H1 (cell line): ENCODE results near the gene DISC1. TPM values are rescaled to one million over a fixed set of nuclear protein-coding genes. Genes with fewer than 3 reads are reported as not detected.

ENCODE experiments used
- CTCF ChIA-PET: fragments of 300-600 bp; sonication (Branson Sonifier 250); formaldehyde crosslinking; loops from one replicate; lab custom pipeline; 2021; ENCODE audit not compliant: partially characterized antibody; lab: Charles Lee
- POLR2A ChIA-PET: fragments of 300-600 bp; sonication (Branson Sonifier 250); formaldehyde crosslinking; loops from one replicate; lab custom pipeline; 2021; ENCODE audit warnings: inconsistent platforms; ENCODE audit not compliant: partially characterized antibody; lab: Charles Lee
- DNase-seq, 2 experiments: peaks; one replicate each; pipeline versions ENCODE4 v3.0.0 to v3.0.0-alpha.2; 2010 to 2022; ENCODE audit warnings: low spot score in 2 of 2, low read depth in 1 of 2, mixed read lengths in 1 of 2
- FAIRE-seq: peaks from 2 replicates; lab custom pipeline; 2011; peaks lifted over from hg19 to GRCh38; lab: Jason Lieb, UNC
- H2AFZ ChIP-seq: 2 replicates; pipeline ENCODE4 v1.8.1; 2012; ENCODE audit warnings: low read length, inconsistent platforms
- H2AK5ac ChIP-seq: 2 replicates; pipeline ENCODE4 v1.6.1; 2013; ENCODE audit warnings: low read depth, low read length
- H2BK120ac ChIP-seq: replicated peaks from 2 replicates; pipeline ENCODE3; 2013; ENCODE audit warnings: low read depth, low read length, inconsistent platforms
- H2BK12ac ChIP-seq: 2 replicates; pipeline ENCODE4 v1.6.1; 2013; ENCODE audit warnings: low read depth, low read length
- H2BK15ac ChIP-seq: 2 replicates; pipeline ENCODE4 v1.6.1; 2013; ENCODE audit warnings: low read length
- H2BK20ac ChIP-seq: 2 replicates; pipeline ENCODE4 v1.6.1; 2013; ENCODE audit warnings: low read length
- H2BK5ac ChIP-seq: 2 replicates; pipeline ENCODE4 v1.6.1; 2013; ENCODE audit warnings: low read depth, low read length
- H3K14ac ChIP-seq: 2 replicates; pipeline ENCODE4 v1.6.1; 2013; ENCODE audit warnings: inconsistent platforms; ENCODE audit not compliant: insufficient read length
- H3K18ac ChIP-seq: 2 replicates; pipeline ENCODE4 v1.6.1; 2013; ENCODE audit warnings: low read length; ENCODE audit errors: extremely low read depth
- H3K23ac ChIP-seq: 2 replicates; pipeline ENCODE4 v1.6.1; 2013; ENCODE audit warnings: inconsistent platforms; ENCODE audit not compliant: insufficient read length
- H3K23me2 ChIP-seq: 2 replicates; pipeline ENCODE4 v1.6.1; 2013; ENCODE audit warnings: low read depth, low read length
- H3K27ac ChIP-seq: 2 replicates; pipeline ENCODE4 v1.6.1; 2011; ENCODE audit warnings: low read depth, low read length, inconsistent platforms
- H3K27me3 ChIP-seq, 4 experiments: replicated peaks in 1 of 4; 1 replicate in 1 of 4; 2 replicates in 3 of 4; pipeline versions ENCODE4 v1.6.1 to v1.8.1; 2011 to 2013; ENCODE audit warnings: low read length in 3 of 4, mild to moderate bottlenecking in 3 of 4, inconsistent platforms in 2 of 4, mixed read lengths in 2 of 4, moderate library complexity in 1 of 4; ENCODE audit not compliant: control insufficient read depth in 3 of 4, insufficient read depth in 3 of 4; ENCODE audit errors: extremely low read depth in 1 of 4
- H3K36me3 ChIP-seq, 4 experiments: 2 replicates each; pipeline versions ENCODE4 v1.6.1 to v1.8.1; 2011 to 2013; ENCODE audit warnings: mild to moderate bottlenecking in 4 of 4, low read length in 3 of 4, moderate library complexity in 2 of 4, control low read depth in 1 of 4, inconsistent platforms in 1 of 4; ENCODE audit not compliant: insufficient read depth in 4 of 4, control insufficient read depth in 2 of 4
- H3K4ac ChIP-seq: replicated peaks from 2 replicates; pipeline ENCODE3; 2013; ENCODE audit warnings: low read length, low read depth, mixed read lengths, inconsistent platforms; ENCODE audit not compliant: insufficient read length
- H3K4me1 ChIP-seq, 4 experiments: replicated peaks in 1 of 4; 1 replicate in 1 of 4; 2 replicates in 3 of 4; pipeline versions ENCODE4 v1.6.1 to v1.8.1; 2011 to 2013; ENCODE audit warnings: low read length in 3 of 4, inconsistent platforms in 2 of 4, mixed read lengths in 1 of 4; ENCODE audit not compliant: insufficient read depth in 4 of 4, control insufficient read depth in 3 of 4
- H3K4me2 ChIP-seq, 2 experiments: 2 replicates each; pipeline versions ENCODE4 v1.6.1 to v1.8.1; 2011 to 2013; ENCODE audit warnings: low read depth in 2 of 2, low read length in 2 of 2, control low read depth in 1 of 2, inconsistent platforms in 1 of 2, mild to moderate bottlenecking in 1 of 2; ENCODE audit not compliant: insufficient read depth in 1 of 2
- H3K4me3 ChIP-seq, 4 experiments: fragments of 200-600, 300-600 bp in 1 of 4; sonication (generic), shearing (Covaris generic), sonication (Bioruptor Twin) in 1 of 4; 2 replicates each; pipeline versions ENCODE4 v1.5.1 to v1.8.1; 2011 to 2016; ENCODE audit warnings: low read length in 4 of 4, low read depth in 3 of 4, control low read depth in 2 of 4, inconsistent platforms in 2 of 4, mild to moderate bottlenecking in 2 of 4, mixed read lengths in 1 of 4, moderate library complexity in 1 of 4; ENCODE audit not compliant: insufficient read depth in 2 of 4; ENCODE audit errors: extremely low read depth in 1 of 4
- H3K56ac ChIP-seq: replicated peaks from 2 replicates; pipeline ENCODE3; 2013; ENCODE audit warnings: low read depth, mild to moderate bottlenecking, mixed read lengths, low read length, inconsistent platforms; ENCODE audit not compliant: insufficient read length
- H3K79me1 ChIP-seq: 2 replicates; pipeline ENCODE4 v1.6.1; 2013; ENCODE audit warnings: low read depth, low read length, control low read depth
- H3K79me2 ChIP-seq, 2 experiments: 2 replicates each; pipeline versions ENCODE4 v1.6.1 to v1.8.1; 2012 to 2013; ENCODE audit warnings: low read length in 2 of 2, mild to moderate bottlenecking in 2 of 2, inconsistent platforms in 1 of 2; ENCODE audit not compliant: insufficient read depth in 2 of 2, control insufficient read depth in 1 of 2
- H3K9ac ChIP-seq, 4 experiments: replicated peaks in 1 of 4; 1 replicate in 1 of 4; 2 replicates in 3 of 4; pipeline versions ENCODE4 v1.6.1 to v1.8.1; 2011 to 2013; ENCODE audit warnings: low read depth in 3 of 4, low read length in 3 of 4, control low read depth in 2 of 4, mild to moderate bottlenecking in 2 of 4, moderate library complexity in 2 of 4, inconsistent platforms in 1 of 4; ENCODE audit errors: extremely low read depth in 1 of 4
- H3K9me3 ChIP-seq, 2 experiments: 2 replicates each; pipeline versions ENCODE4 v1.6.1 to v1.8.1; 2012 to 2013; ENCODE audit warnings: mild to moderate bottlenecking in 2 of 2, moderate library complexity in 2 of 2, control low read depth in 1 of 2, inconsistent platforms in 1 of 2, low read depth in 1 of 2, low read length in 1 of 2, mixed read lengths in 1 of 2; ENCODE audit not compliant: insufficient read depth in 2 of 2
- H4K20me1 ChIP-seq, 2 experiments: replicated peaks in 1 of 2; 2 replicates each; pipeline versions ENCODE3 to v1.8.1; 2011 to 2013; ENCODE audit warnings: inconsistent platforms in 2 of 2, low read length in 2 of 2, mild to moderate bottlenecking in 1 of 2; ENCODE audit not compliant: insufficient read depth in 2 of 2, control insufficient read depth in 1 of 2
- H4K5ac ChIP-seq: 2 replicates; pipeline ENCODE4 v1.6.1; 2013; ENCODE audit warnings: low read length, low read depth, mixed read lengths, inconsistent platforms; ENCODE audit not compliant: insufficient read length
- H4K8ac ChIP-seq: 2 replicates; pipeline ENCODE4 v1.8.0; 2013; ENCODE audit warnings: mild to moderate bottlenecking, moderate library complexity, low read length, inconsistent platforms; ENCODE audit not compliant: insufficient read depth; ENCODE audit errors: extremely low read depth
- H4K91ac ChIP-seq: replicated peaks from 2 replicates; pipeline ENCODE3; 2013; ENCODE audit warnings: low read length, mixed read lengths, inconsistent platforms; ENCODE audit not compliant: insufficient read length
- ATF3 ChIP-seq: IDR thresholded peaks from 2 replicates; pipeline ENCODE4 v1.6.1; 2011; ENCODE audit warnings: low read depth, mild to moderate bottlenecking, low read length; ENCODE audit not compliant: insufficient read depth
- BCL11A ChIP-seq, 2 experiments: IDR thresholded peaks; one replicate each; pipeline ENCODE4 v1.6.1; 2011; ENCODE audit warnings: low read depth in 2 of 2, low read length in 2 of 2, mild to moderate bottlenecking in 2 of 2
- CTBP2 ChIP-seq: IDR thresholded peaks from 2 replicates; pipeline ENCODE4 v1.7.0; 2011; ENCODE audit warnings: borderline replicate concordance, mild to moderate bottlenecking, moderate library complexity, mixed read lengths, low read length; ENCODE audit not compliant: insufficient read depth, insufficient read length
- GABPA ChIP-seq: IDR thresholded peaks from 2 replicates; pipeline ENCODE4 v1.6.1; 2011; ENCODE audit warnings: mild to moderate bottlenecking, low read length, moderate library complexity, borderline replicate concordance; ENCODE audit not compliant: insufficient read depth
- SIN3A ChIP-seq, 2 experiments: IDR thresholded peaks in 1 of 2; conservative IDR thresholded peaks in 1 of 2; 2 replicates each; pipeline ENCODE4 v1.6.1; 2011 to 2012; ENCODE audit warnings: low read length in 2 of 2, improper control_type of control experiment in 1 of 2, low read depth in 1 of 2, mild to moderate bottlenecking in 1 of 2
- SUZ12 ChIP-seq: fragments of 200-600 bp; sonication (generic); IDR thresholded peaks from 2 replicates; pipeline ENCODE4 v1.6.1; 2012; ENCODE audit warnings: mild to moderate bottlenecking, inconsistent platforms, low read length, moderate library complexity, mixed read lengths
- TCF12 ChIP-seq: IDR thresholded peaks from 2 replicates; pipeline ENCODE4 v1.6.1; 2011; ENCODE audit warnings: low read depth, mild to moderate bottlenecking, low read length
- USF2 ChIP-seq: IDR thresholded peaks from 2 replicates; pipeline ENCODE4 v1.6.1; 2011; ENCODE audit warnings: low read length, improper control_type of control experiment
- whole genome bisulfite sequencing, 2 experiments: shearing (Covaris generic) in 1 of 2; methylation state at CpG; one replicate each; pipeline versions ENCODE4 v1.1.6 to v1.1.7; 2013 to 2015; ENCODE audit warnings: low lambda C conversion rate in 2 of 2, mixed read lengths in 2 of 2, inconsistent platforms in 1 of 2, low coverage in 1 of 2, missing lambda C conversion rate in 1 of 2; ENCODE audit not compliant: insufficient replicate concordance in 2 of 2, insufficient coverage in 1 of 2, insufficient read length in 1 of 2; ENCODE audit errors: extremely low coverage in 1 of 2, missing lambda C conversion rate in 1 of 2; 5-methylcytosine and 5-hydroxymethylcytosine counted together
- polyA plus RNA-seq, 7 experiments: library from polyadenylated mRNA; depleted of rRNA in 3 of 7; stranded (reverse) in 5 of 7; unstranded in 2 of 7; fragments of >200 nt in 5 of 7; fragments of 200-250 nt in 2 of 7; gene quantifications; 1 replicate in 5 of 7; 2 replicates in 1 of 7; 4 replicates in 1 of 7; pipeline versions ENCODE4 v1.2.1 to v1.2.3, GENCODE V29; 2011 to 2013; ENCODE audit warnings: missing spikeins in 2 of 7, mixed read lengths in 2 of 7
- total RNA-seq: library from RNA; stranded (reverse); fragmentation: NEBNext Ultra II Directional; extraction: Animal tissue kit (Norgen Biotek cat#: 25700); gene quantifications from 2 replicates; pipeline ENCODE4 v1.2.1, GENCODE V29; 2021

DISC1 gene
- total and polyA plus RNA-seq, 2 of the 8 experiments (the other 6 are each of a cell fraction or from before 2014, with no cell fraction given), result 1.1 to 3.5 TPM

GRCh38 chr1:231939118-231939517 lies 312.5 kb downstream of the DISC1 start:
- no peak overlapping the region for H4K5ac ChIP-seq
- H3K79me2 ChIP-seq, result no peaks in the 10 kb centered on the region
- no peak overlapping the region for H4K91ac ChIP-seq
- H3K79me1 ChIP-seq, result no peaks in the 10 kb centered on the region
- DNase-seq (no peak), FAIRE-seq (no peak)
- no peak overlapping the region for H2AK5ac ChIP-seq
- H2BK120ac ChIP-seq, result no peak overlapping the region
- no peak overlapping the region for H3K18ac ChIP-seq
- H2BK12ac ChIP-seq, result no peak overlapping the region
- no peak overlapping the region for H3K4me3 ChIP-seq
- H2BK20ac ChIP-seq, result no peak overlapping the region
- no peaks in the 10 kb centered on the region for H3K9me3 ChIP-seq
- H3K56ac ChIP-seq, result no peak overlapping the region
- H2BK5ac ChIP-seq, result no peak overlapping the region
- no peak overlapping the region for H3K4me2 ChIP-seq
- H3K4ac ChIP-seq, result no peak overlapping the region
- no peaks in the 10 kb centered on the region for H4K20me1 ChIP-seq
- 85% methylated on average over 4 of the region's 4 CpGs; no CpG with 5 or more reads in 1 of the 2 experiments for WGBS, 2 experiments
- no peak overlapping the region for H3K14ac ChIP-seq
- peaks cover 0 to 2% (median 0%) of the 10 kb centered on the region in 4 experiments; a peak in 1 of 7 replicates for H3K4me1 ChIP-seq
- H3K23me2 ChIP-seq, result no peaks in the 10 kb centered on the region
- no peaks in the 10 kb centered on the region; a peak in 1 of 7 replicates for H3K27me3 ChIP-seq
- H3K9ac ChIP-seq, result no peak overlapping the region
- H4K8ac ChIP-seq, result no peak overlapping the region
- H2AFZ ChIP-seq, result no peak overlapping the region
- H2BK15ac ChIP-seq, result no peak overlapping the region
- ChIA-PET CTCF (interaction anchor here (0.7 to 6.0 kb wide), 4 partner anchors 7 to 139 kb away, joined by 3 to 48 read pairs (median 3); no protein-coding TSS in a partner anchor), POLR2A (no interaction called here)
- no peaks in the 10 kb centered on the region for H3K36me3 ChIP-seq
- no peak overlapping the region for H3K23ac ChIP-seq
- no peak overlapping the region for H3K27ac ChIP-seq
- no peak for TF ChIP-seq GABPA
- TF ChIP-seq ATF3, result no peak
- no peak for TF ChIP-seq BCL11A (IDR thresholded peaks at IDR 0.05; ENCODE audit: low read depth in 2 of 2, low read length in 2 of 2)
- TF ChIP-seq TCF12, result no peak
- no peak for TF ChIP-seq CTBP2
- TF ChIP-seq SUZ12, result no peak
- TF ChIP-seq SIN3A (conservative IDR thresholded peaks at IDR 0.05 in 1 of 2, IDR thresholded peaks at IDR 0.05 in 1 of 2; ENCODE audit: low read depth in 1 of 2, low read length in 2 of 2), result no peak
- no peak for TF ChIP-seq USF2
